ENCODE data around the gene TMC8.

DNA sequence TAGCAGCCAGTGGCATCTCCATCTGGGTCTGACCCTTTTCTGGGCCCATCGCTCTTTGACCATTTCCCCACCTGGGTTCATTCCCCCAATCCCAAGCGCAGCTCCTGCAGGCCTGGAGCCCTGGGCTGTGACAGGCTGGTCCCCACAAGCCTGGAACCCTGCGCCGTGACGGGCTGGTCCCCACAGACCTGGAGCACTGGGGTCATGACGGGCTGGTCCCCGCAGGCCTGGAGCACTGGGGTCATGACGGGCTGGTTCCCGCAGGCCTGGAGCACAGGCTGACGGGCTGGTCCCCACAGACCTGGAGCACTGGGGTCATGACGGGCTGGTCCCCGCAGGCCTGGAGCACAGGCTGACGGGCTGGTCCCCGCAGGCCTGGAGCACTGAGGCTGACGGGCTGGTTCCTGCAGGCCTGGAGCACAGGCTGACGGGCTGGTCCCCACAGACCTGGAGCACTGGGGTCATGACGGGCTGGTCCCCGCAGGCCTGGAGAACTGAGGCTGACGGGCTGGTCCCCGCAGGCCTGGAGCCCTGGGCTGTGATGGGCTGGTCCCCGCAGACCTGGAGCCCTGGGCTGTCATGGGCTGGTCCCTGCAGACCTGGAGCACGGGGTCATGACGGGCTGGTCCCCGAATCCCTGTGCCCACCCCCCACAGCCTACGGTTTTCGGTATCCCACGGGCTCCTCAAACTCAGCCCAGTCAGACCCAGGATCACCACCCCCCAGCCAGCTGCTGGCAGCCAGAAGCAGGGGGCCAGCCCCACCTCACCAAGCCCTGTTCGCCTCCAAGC, 18.6 kb upstream of the TMC8 start:
- TF ChIP-seq CTCF (IDR thresholded peaks at IDR 0.05; ENCODE audit: low read depth, low read length, missing input control) (no peak), RAD21 (IDR thresholded peaks at IDR 0.05) (no peak), GABPA (IDR thresholded peaks at IDR 0.05 in 1 of 2, conservative IDR thresholded peaks at IDR 0.05 in 1 of 2) (no peak), EGR1 (IDR thresholded peaks at IDR 0.05; ENCODE audit: low read depth in 2 of 2) (no peak), ATF3 (IDR thresholded peaks at IDR 0.05) (no peak), HNF4G (IDR thresholded peaks at IDR 0.05) (no peak), TAF1 (conservative IDR thresholded peaks at IDR 0.05) (no peak)
- TF ChIP-seq, protein P1, sequence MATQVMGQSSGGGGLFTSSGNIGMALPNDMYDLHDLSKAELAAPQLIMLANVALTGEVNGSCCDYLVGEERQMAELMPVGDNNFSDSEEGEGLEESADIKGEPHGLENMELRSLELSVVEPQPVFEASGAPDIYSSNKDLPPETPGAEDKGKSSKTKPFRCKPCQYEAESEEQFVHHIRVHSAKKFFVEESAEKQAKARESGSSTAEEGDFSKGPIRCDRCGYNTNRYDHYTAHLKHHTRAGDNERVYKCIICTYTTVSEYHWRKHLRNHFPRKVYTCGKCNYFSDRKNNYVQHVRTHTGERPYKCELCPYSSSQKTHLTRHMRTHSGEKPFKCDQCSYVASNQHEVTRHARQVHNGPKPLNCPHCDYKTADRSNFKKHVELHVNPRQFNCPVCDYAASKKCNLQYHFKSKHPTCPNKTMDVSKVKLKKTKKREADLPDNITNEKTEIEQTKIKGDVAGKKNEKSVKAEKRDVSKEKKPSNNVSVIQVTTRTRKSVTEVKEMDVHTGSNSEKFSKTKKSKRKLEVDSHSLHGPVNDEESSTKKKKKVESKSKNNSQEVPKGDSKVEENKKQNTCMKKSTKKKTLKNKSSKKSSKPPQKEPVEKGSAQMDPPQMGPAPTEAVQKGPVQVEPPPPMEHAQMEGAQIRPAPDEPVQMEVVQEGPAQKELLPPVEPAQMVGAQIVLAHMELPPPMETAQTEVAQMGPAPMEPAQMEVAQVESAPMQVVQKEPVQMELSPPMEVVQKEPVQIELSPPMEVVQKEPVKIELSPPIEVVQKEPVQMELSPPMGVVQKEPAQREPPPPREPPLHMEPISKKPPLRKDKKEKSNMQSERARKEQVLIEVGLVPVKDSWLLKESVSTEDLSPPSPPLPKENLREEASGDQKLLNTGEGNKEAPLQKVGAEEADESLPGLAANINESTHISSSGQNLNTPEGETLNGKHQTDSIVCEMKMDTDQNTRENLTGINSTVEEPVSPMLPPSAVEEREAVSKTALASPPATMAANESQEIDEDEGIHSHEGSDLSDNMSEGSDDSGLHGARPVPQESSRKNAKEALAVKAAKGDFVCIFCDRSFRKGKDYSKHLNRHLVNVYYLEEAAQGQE (IDR thresholded peaks at IDR 0.05): no peak
- TF ChIP-seq, protein P2, sequence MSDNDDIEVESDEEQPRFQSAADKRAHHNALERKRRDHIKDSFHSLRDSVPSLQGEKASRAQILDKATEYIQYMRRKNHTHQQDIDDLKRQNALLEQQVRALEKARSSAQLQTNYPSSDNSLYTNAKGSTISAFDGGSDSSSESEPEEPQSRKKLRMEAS (IDR thresholded peaks at IDR 0.05): no peak

Data from liver (tissue), 3 donors.